GM10266 (cell line): ENCODE measurements around the gene LMAN2.
"Not testable (repeated sequence)": the region's sequence is repeated elsewhere in the genome, so short reads cannot be mapped to it uniquely, and the experiment has no call there.

Experiments used
- DNase-seq: peaks from one replicate; pipeline ENCODE4 v3.0.0; 2012; ENCODE audit errors: extremely low spot score
- TF ChIP-seq, protein P1 (sequence below): IDR thresholded peaks from 2 replicates; pipeline ENCODE4 v1.5.1; 2012; ENCODE audit warnings: mild to moderate bottlenecking, low read depth; ENCODE audit not compliant: control insufficient read depth, insufficient read depth; ENCODE audit errors: missing control alignments

Gene LMAN2

GRCh38 chr5:177377851-177378776, 26.6 kb upstream of the LMAN2 start:
- TF ChIP-seq, protein P1, sequence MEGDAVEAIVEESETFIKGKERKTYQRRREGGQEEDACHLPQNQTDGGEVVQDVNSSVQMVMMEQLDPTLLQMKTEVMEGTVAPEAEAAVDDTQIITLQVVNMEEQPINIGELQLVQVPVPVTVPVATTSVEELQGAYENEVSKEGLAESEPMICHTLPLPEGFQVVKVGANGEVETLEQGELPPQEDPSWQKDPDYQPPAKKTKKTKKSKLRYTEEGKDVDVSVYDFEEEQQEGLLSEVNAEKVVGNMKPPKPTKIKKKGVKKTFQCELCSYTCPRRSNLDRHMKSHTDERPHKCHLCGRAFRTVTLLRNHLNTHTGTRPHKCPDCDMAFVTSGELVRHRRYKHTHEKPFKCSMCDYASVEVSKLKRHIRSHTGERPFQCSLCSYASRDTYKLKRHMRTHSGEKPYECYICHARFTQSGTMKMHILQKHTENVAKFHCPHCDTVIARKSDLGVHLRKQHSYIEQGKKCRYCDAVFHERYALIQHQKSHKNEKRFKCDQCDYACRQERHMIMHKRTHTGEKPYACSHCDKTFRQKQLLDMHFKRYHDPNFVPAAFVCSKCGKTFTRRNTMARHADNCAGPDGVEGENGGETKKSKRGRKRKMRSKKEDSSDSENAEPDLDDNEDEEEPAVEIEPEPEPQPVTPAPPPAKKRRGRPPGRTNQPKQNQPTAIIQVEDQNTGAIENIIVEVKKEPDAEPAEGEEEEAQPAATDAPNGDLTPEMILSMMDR, result no peak
- DNase-seq, result no peak

DNA sequence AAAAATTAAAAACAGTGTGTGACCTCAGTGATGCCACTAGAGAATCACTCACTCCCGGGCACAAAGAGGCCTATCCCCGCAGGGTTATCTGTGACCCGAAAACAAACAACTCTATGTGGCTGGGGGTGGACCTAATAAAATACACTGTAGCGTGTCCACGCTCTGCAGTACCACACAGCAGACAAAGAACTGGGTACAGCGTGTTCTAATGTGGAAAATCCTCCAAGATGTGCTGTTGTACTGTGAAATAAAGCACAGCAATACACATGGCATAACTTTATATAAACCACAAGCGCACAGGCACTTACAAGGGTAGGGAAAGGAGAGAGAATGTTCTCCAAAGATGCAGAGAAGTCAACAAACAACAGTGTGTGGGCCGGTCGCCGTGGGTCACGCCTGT, 24.6 kb upstream of the LMAN2 start:
- TF ChIP-seq, protein P1, result no peak
- DNase-seq, result no peak

DNA sequence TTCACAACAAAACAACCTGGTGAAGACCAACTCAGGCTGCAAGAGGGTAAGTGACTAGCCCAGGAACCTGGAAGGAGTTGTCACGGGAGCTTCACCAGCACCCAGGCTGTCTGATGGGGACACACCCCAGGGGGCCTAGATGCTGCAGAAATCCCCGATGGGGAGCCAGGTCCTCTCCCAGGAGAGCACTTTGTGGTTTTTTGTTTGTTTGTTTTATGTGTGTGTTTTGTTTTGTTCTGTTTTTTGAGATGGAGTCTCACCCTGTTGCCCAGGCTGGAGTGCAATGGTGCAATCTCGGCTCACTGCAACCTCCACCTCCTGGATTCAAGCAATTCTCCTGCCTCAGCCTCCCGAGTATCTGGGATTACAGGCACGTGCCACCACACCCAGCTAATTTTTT, 24.0 kb upstream of the LMAN2 start:
- DNase-seq, result not testable (repeated sequence)

- no peak for DNase-seq
- TF ChIP-seq, protein P1, result no peak
Observed at GRCh38 chr5:177374211-177374610, 22.7 kb upstream of the LMAN2 start.

DNA sequence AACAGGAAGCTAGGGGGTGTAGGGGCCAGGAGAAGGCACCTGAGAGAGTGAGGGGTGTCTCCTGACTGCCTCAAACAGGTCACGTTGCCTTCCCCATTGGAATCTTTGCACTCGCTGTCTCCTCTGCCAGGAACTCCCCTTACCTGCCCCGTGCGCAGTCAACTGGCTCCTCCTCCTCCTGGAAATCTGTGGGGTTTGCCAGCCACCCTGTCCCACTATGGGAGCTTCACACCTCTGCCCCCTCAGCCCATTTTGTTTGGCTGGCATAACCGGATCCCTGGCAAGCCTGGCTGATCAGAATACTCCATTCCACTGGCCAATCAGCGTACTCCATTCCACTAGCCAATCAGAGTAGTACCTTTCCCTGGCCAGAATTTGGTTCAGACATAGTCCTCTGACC, 22.3 kb upstream of the LMAN2 start:
- TF ChIP-seq, protein P1, result no peak
- no peak for DNase-seq

- no peak for DNase-seq
- TF ChIP-seq, protein P1, result no peak
Observed at GRCh38 chr5:177372910-177373309, 21.4 kb upstream of the LMAN2 start.

- no peak for DNase-seq
- TF ChIP-seq, protein P1, result no peak
Observed at GRCh38 chr5:177372034-177372896, 20.8 kb upstream of the LMAN2 start.
